ENCODE data around the gene MAP4.

MAP4 gene

DNA sequence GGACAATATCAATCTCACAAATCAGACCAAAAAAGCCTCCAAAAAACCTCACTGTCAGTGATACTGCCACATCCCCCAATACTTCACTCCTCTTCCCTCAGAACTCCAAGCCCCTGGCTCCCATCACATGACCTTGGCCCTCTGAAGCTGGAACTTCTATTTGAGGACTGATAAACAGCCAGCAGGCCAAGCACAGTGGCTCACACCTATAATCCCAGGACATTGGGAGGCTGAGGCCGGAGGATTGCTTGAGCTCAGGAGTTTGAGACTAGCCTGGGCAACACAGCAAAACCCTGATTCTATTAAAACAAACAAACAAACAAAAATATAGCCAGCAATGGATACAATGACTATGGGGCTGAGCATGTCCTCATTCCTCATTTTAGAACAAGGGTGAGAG lies 55.2 kb downstream of the MAP4 start:
- no peak for DNase-seq

DNA sequence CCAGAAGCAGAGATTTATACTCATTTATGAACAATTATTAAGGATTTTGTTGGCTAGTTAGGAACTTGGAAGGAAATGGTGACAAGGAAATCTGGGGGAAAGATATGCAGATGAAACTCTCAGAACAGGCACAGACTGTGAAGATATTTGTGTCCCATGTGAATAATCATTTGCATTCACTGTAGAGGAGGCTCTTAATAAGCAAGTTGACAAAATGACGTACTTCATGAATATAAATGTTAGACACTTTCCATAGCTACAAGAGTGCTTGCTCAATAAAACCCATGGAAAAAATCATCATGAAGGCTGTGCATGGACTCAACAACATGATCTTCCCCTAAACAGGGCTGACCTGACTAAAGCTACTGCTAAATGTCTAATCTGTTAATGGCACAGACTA lies 59.7 kb downstream of the MAP4 start:
- no peak for DNase-seq

DNA sequence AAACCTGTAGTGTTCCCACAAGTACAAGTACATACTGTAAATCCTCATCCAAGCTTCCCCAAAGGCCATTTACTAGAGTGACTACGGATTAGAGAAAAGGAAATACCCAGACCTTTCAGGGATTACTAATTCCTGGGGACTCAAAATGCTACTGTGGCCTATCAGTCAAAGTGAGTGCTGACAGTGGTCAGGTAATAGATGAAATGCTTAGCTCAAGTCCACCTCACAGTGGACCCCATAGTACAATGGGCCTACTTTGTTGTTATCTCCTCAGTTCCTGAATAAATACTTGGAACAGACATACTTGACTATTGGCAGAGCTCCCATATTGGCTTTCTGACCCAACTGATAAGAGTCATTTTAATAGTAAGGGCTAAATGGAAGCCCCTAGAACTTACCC lies 61.6 kb downstream of the MAP4 start:
- DNase-seq: no peak

DNA sequence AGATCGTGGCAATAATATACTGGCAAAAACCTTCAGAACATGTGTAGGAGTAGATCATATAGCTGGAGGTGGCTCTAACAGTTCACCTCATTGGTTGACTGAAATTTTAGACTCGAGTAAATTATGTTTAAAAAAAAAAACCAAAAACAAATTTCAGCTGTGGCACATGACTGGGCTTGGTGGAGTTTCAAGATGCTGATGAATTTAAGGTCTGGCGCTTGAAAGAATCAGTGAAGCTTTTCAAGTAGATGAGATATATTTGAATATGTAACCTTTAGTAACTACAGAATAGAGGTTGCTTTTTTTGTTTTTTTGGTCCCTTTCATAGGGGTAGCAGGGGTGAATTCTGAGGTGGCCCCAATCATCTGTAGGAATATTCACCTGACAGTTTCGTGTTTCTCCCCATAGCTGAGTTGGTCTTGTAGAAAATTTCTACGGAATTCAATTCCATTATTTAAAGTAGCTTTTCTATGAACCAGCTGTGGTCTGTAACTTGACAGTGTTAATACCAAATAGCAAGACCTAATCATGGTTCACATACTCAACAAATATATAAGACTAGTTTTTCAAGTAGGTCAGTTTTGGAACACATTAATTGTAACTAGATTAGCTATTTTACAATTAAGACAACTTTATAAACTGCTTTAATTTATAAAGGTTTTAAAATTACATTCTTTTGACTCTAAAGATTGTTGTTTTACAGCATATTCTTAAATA lies 65.6 kb downstream of the MAP4 start:
- DNase-seq: no peak

DNA sequence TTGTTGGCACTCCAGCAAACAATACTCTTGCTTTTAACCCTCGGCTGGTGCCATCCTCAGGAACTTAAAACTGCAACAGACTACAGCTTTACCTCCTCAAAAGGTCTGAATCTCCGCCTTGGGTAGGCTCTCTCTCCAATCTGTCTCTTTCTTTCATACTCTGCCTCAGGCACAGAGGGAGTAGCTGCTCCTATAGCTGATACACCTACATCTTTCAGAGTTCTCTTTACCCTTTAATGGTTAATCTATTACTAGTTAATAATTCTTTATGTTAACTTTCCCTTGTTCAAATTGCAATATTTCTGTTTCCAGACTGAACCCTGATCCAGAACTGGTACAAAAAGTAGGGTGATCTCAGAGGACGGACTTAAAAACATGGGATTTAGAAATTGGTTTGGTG lies 66.2 kb downstream of the MAP4 start:
- DNase-seq: no peak

DNA sequence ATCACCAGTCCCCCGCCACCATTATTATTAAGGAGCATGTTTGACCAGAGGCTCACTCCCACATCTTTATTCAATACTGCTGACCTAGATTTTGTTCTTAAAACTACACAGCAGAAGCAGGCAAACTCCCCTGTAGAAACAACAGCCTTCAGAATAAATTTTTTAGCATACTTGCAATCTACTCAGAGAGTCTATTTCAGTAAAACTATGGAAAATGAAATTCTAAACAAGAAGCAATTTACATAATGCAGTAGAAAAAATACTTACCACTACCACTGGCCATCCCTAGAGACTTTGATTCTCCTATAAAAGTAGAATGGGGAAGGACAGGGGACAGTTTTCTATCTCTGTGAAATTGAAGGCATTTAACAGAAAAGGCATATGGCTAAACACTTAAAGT lies 76.0 kb downstream of the MAP4 start:
- DNase-seq: no peak

DNA sequence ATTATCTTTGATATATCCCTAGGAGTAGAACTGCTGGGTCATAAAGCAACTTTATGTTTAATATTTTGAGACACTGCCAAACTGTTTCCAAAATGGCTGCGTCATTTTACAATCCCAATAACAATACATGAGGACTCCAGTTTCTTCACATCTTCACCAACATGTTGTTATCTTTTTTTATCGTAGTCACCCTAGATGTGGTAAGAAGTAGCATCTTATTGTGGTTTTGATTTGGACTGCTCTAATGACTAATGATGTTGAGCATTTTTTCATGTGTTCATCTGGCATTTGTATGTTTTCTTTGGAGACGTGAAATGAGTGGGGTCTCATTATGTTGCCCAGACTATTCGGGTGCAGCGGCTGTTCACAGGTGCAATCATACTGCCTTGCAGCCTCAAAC lies 83.8 kb downstream of the MAP4 start:
- no peak for DNase-seq

DNA sequence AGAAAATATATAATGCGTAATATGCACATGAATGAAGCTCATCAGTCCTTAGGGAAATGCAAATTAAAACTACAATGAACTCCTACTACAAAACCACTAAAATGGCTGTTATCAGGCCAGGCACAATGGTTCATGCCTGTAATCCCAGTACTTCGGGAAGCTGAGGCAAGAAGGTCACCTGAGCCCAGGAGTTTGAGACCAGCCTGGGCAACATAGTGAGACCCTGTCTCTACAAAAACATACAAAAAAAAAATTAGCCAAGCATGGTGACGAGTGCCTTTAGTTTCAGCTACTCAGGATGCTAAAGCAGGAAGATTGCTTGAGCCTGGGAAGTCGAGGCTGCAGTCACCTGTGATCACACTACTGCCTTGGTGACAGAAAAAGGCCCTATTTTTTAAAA lies 85.2 kb downstream of the MAP4 start:
- no peak for DNase-seq

DNA sequence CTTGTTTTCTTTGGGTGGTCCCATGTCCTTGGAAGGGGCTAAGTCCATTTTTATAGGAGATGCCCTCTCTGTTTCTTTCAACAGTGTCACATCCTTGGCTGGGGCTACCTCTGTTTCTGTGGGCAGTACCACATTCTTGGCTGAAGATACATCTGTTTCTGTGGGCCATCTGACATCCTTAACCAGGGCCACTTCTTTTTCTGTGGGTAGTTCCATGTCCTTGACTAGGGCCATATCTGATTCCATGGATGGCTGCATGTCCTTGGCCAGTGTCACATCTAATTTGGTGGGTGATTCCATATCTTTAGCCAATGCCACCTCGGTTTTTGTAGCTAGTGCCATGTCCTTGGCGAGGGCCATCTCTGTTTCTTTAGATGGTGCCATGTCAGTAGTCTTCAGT lies 99.5 kb downstream of the MAP4 start:
- no peak for DNase-seq

DNA sequence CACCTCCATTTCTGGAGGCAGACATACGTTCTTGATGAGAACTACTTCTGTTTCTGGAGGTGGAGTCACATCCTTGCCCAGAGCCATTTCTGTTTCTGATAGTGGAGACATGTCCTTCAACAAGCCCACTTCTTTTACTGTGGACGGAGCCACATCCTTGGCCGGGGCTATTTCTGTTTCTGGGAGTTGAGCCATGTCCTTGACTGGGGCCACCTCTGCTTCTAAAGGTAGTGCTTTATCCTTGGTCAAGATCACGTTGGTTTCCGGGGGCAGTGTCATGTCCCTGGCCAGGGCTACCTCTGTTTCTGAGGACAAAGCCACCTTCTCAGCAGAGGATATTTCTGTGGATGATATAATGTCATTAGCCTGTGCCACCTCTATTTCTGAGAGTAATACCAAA lies 100.0 kb downstream of the MAP4 start:
- DNase-seq: no peak

DNA sequence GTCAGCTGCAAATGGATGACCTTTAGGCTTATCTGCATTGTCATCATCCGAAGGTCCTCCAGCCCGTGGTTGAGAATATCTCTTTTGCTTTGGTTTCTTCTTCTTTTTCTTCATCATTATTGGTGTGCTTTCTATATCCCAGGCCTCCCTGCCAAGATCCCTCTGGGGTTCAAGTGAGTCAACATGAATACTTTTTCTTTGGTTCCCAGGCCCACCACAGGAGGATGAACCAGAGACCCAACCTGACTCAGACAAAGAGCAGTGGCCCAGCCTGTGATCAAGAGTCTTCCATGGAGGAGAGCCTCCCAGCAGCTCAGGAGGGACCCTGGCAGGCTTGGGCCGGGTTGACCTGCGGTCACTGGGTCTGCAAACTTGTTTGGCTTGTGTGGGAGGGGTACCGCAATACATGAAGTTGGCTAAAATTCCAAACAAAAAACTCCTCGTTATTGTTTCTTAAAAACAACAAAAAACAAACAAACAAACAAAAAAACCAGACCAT lies 104.2 kb downstream of the MAP4 start:
- DNase-seq: no peak

DNA sequence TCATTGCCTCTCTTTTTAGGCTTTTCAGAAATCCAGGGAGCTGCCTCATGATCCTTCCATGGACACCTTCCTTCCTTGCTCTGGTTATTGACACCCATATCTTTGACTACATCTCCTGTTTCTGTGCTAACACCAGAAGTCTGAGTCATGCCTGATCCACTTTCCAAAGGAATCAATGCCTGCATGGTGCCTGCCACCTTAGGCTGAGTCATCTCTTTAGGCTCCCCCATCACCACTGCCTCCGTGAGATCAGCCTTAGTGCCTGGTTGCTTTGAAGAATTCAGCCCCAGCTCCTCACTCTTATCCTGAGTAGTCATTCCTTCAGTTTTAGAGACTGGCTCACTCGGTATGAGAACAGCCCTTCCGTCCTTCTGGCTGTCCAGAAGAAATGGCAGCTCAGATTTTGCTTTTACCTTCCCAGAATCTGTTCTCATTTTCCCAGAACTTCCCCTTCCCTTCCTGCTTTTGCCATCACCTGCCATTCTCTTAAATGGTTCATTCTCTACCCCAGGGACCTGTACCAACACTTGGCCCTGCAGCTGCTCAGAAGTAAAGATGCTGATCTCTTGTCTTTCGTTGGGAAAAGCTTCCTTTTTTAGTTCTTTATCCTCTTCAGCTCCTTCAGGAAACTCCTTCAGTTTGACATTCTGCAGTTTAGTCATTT lies 105.3 kb downstream of the MAP4 start:
- DNase-seq: no peak

DNA sequence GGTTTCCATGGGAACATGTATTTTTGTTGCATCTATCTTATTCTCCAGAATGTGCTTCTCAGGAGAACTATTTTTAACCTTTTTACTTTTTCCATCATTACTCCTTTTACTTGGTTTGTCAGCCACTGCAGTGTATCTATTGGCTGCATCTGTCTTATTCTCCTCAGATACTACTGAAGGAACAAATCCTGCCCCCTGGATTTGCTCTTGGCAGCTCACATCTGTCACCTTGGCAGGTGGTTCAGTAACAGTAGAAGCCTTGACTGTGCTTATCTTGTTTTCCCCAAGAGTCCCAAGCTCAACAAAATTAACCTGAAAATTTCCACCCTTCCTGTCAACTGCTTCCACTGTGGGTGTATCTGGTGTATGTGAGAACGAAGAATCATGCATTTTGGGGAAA lies 106.0 kb downstream of the MAP4 start:
- no peak for DNase-seq

DNA sequence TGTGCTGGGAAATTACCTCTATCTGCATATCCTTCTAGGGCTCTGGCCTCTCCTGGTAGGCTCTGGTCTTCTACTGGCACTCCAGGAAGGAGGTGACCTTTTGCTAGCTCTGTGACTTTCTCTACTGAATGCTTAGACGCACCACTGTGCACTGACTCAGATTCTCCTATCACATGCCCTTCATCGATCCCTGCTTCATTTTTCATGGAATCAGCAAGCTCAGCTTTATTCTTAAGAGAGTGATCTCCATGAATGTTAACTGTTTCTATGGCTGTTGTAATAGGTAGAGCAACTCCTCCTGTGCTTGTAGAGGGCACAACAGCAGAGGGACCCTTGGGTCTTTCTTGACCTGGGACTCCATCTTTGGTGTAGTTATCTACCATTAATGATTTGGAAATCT lies 106.6 kb downstream of the MAP4 start:
- DNase-seq: no peak

DNA sequence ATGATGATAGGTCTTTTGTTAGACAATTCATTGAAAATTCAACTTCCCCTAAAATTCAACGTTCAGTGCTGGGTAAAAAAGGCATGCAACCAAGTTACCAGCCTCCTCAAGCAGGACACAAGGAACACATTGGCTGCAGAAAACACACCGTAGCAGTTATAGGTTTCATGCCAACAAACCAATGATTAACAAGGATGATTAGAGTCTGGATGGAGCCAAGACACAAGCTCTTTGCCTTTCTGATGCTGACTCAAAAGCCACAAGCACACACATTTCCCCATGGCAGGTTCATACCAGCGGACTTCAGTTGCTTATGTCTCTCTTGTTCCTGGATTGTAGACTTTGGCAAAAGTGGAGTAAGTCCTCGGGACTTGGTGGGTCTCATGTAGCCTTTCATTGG lies 107.5 kb downstream of the MAP4 start:
- DNase-seq: no peak

DNA sequence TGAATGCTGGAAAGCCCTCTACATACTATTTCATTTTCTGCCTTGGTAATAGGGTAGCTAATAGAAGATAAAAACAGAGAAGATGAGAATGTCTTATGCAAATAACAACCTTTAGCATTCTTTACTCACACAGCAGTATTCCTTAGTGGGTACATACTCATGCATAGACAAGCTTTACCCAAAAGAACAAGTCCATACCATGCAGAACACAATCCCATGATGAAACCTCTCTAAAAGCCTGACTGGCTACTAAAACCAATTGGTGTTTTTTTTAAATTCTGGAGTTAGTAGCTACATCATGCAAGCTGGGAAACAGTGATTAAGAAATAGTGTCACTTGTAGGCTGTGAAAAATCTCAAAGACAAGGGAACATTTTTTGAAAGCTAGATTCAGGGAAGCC lies 108.4 kb downstream of the MAP4 start:
- no peak for DNase-seq

DNA sequence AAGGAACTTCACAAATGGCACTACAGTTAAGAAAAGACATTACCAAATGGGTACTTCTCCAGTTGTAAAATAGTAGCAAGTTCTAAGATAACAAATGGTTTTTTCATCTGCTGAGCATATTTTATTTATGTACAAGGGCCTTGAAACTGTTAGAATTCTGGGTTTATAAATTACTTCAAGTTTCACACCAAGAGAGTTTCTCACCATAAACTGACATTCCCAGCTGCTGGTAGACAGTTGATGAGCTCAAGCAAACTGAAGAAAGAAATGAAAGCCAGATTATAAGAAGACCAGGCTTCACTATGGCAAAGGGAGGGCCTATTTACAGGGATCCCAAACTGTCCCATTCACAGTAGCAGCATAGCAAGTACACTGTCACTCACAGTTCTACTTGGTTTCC lies 113.5 kb downstream of the MAP4 start:
- DNase-seq: no peak

DNA sequence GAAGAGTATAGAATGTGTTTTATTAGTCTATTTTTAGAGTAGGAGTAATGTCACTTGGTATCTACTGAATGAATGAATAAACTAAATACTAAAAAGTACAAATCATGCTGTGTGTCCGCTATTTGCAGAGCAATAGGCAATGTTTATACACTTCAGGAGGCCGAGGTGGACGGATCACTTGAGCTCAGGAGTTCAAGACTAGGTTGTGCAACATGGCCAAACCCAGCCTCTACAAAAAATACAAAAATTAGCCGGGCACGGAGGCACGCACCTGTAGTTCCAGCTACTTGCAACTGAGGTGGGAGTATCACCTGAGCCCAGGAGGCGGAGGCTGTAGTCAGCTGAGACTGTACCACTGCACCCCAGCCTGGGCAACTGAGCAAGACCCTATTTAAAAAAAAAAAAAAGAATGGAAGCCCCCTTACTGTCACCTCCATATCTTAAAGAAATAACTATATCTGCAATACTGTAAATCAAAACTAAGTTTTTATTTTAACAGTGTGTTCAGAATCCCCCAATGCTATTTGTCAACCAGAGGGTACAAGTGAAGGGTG lies 114.9 kb downstream of the MAP4 start:
- DNase-seq: no peak

DNA sequence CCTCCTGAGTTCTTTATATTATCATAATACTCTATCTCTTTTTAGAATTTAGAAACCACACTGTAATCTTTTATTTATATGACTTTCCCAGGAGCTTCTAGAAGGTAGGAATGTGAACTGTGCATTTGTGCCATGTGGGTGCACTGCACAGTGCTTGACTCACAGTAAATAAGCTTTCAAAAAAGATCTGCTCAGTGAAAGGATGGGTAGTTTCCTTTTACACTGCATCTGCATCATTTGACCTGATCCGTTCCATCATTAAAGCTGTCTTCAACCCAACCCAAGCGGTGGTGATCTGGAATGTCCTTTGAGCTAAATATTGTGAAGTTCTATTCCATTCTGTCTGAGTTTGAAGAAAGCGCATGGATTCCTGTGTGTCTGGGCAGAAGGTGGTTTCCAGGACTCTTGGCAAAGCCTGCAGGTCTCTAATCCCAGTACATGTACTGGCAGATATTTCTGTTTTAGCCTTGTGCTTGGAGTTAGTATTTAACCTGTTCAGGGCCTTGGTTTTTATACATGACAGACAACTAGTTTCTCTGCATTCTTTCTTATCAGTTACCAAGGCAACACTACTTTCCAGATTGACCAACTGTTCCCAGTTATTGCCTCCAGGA lies 116.6 kb downstream of the MAP4 start:
- DNase-seq: no peak

DNA sequence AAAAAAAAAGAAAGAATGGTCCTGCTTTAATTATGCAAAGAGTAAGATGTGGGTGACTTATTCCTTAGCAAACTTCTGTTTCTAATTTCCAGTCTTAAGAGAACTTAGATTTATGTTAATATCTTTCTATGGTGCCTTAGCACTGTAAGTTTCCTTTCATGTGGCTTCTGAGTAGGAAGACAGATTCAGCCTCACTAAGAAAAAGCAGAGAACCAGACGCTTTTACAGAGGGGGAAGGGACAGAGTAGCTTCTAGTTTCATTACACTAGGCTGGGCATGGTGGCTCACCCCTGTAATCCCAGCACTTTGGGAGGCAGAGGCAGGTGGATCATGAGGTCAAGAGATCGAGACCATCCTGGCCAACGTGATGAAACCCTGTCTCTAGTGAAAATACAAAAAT lies 118.3 kb downstream of the MAP4 start:
- no peak for DNase-seq

DNA sequence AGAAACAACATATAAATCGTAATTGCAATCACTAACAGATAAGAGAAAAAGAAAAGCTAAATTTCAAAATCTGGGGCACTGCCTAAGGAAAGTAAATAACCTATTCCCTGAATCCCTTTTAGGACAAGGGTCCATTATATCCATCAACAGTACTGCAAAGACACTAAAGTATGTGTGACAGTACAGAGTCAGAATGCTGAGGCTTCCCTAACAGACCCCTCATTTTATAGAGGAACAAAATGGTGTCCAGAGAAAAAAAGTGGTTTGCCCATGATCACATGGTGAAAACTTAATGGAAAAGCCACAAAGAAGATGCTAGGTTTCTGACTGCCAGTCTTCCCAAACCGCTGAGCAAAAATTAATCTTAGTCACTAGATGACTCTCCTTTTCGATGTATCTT lies 119.5 kb downstream of the MAP4 start:
- DNase-seq: no peak

DNA sequence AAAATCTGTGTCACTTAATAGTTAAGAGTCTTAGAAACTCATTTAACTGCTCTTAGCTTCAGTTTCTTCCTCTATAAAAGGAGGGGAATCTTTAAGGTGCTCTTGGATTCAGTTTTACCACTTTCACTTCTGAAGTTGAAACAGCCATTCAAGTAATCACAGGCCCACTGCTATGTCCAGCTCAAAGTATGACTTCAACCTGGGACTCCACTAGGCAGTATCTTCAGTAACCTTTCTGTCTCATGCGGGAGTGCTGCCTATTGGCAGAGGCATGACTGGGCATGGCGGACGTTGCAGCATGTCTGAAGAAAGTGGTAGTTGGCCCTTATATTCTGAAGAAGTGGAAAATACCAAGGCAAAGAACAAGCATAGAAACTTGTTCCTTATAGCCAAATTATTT lies 121.0 kb downstream of the MAP4 start:
- no peak for DNase-seq

DNA sequence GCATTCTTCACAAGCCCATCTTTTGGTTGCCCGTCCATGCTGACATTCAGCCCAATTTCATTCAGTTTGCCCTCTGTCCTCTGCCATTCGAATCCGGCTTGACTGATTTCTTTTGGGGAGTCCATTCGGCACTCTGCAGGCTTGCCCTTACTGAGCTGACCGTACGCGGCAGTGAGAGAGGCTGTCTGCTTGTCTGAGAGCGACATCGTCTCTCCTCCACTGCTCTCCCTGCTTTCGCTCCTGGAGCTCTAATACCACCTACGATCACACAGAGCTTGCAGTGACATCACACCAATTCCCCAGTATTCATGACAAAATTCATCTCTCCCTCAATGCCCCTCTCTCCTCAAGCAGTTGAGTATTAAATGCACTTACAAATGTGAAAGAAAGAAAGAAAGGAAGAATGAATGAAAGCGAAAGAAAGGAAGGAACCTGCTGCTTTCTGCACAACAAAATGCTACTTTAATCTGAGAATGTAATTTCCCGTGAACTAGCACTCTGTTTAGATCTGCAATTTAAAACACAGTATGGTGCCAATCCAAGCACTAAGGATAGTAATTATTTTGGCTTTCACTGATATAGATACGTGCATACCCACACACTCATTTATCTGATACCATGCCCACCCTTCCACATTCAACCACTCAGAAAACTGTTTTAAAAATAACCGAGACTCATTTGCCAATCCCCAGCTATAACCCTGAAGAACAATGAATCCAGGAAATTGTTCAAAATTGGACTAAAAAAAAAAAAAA lies 123.8 kb downstream of the MAP4 start:
- no peak for DNase-seq

Measured in NCI-H1930 (cell line).